ENCODE measurements around the gene CAPN5.

The CAPN5 gene

GRCh38 chr11:77051511-77051910 is 15.3 kb upstream of the CAPN5 start:
- DNase-seq (ENCODE audit: low read depth), result no peak
- H3K4me3 ChIP-seq (ENCODE audit: low read length), result no peak overlapping the region
- TF ChIP-seq CTCF (IDR thresholded peaks at IDR 0.05; ENCODE audit: insufficient read depth, low read depth, low read length, missing control alignments), result no peak

GRCh38 chr11:77052518-77052917 is 14.3 kb upstream of the CAPN5 start:
- DNase-seq (ENCODE audit: low read depth), result no peak
- no peak overlapping the region for H3K4me3 ChIP-seq (ENCODE audit: low read length)
- no peak for TF ChIP-seq CTCF (IDR thresholded peaks at IDR 0.05; ENCODE audit: insufficient read depth, low read depth, low read length, missing control alignments)

GRCh38 chr11:77053217-77054015 is 13.4 kb upstream of the CAPN5 start:
- no peak for TF ChIP-seq CTCF (IDR thresholded peaks at IDR 0.05; ENCODE audit: insufficient read depth, low read depth, low read length, missing control alignments)
- DNase-seq (ENCODE audit: low read depth), result no peak
- H3K4me3 ChIP-seq (ENCODE audit: low read length), result no peak overlapping the region

GRCh38 chr11:77054084-77054483 is 12.7 kb upstream of the CAPN5 start:
- DNase-seq (ENCODE audit: low read depth), result no peak
- no peak for TF ChIP-seq CTCF (IDR thresholded peaks at IDR 0.05; ENCODE audit: insufficient read depth, low read depth, low read length, missing control alignments)
- no peak overlapping the region for H3K4me3 ChIP-seq (ENCODE audit: low read length)

GRCh38 chr11:77055101-77055561 is 11.6 kb upstream of the CAPN5 start:
- no peak for TF ChIP-seq CTCF (IDR thresholded peaks at IDR 0.05; ENCODE audit: insufficient read depth, low read depth, low read length, missing control alignments)
- DNase-seq (ENCODE audit: low read depth), result no peak
- H3K4me3 ChIP-seq (ENCODE audit: low read length), result no peak overlapping the region

GRCh38 chr11:77055913-77056312 is 10.9 kb upstream of the CAPN5 start:
- no peak for TF ChIP-seq CTCF (IDR thresholded peaks at IDR 0.05; ENCODE audit: insufficient read depth, low read depth, low read length, missing control alignments)
- no peak overlapping the region for H3K4me3 ChIP-seq (ENCODE audit: low read length)
- no peak for DNase-seq (ENCODE audit: low read depth)

Data from epithelial cell of esophagus (primary cell).